ENCODE data around the gene ARL6IP4. TPM values are rescaled to one million over a fixed set of nuclear protein-coding genes. Genes with fewer than 3 reads are reported as not detected.

The ARL6IP4 gene
- polyA plus RNA-seq, 4 donors: 152 to 209 (median 170) TPM

DNA sequence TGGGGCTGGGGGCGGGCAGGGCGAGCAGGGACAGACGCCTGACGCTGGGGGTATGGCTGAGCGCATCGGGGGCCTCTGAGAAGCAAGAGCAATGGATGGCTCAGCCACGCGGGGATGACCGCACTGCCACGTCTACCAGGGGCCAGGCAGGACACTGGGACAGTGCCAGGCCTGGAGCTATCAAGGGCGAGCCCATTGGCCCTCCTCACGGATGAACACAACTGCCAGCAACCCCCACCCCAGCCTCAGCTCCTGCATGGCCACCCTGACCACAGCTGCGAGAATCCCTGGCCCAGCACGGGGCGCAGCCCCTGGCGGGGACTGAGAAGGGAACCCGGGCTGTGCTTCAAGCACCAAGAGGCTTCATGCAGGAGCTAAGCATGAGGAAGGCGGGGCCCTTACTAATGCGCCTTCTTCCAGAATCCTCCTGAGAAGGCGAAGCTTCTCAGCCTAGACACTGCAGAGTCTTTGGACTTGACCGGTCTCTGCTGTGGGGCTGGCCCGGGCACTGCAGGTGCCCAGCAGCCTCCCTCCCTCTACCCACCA is 9.5 kb downstream of the ARL6IP4 start:
- DNase-seq (ENCODE audit: low read depth in 4 of 4, low spot score in 3 of 4): no peak

DNA sequence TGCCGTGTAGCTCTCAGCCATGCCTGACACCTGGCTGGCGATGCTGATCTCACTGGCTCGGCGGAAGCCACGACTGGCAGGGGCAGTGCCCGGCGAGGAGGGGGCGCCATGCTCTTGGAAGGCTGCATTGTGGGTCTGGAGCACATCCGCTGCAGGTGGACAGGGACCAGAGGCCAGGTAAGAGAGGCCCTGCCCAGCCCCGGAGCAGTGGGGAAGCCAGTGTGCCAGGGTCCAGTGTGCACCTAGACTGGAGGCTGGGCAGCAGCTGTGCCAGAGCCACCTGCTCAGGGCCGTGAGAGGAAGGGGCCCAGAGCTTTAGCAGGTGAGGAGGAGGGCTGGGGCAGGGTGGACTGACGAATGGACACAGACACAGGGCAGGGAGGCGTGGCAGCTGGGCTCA is 10.1 kb downstream of the ARL6IP4 start:
- DNase-seq (ENCODE audit: low read depth in 4 of 4, low spot score in 3 of 4): no peak

DNA sequence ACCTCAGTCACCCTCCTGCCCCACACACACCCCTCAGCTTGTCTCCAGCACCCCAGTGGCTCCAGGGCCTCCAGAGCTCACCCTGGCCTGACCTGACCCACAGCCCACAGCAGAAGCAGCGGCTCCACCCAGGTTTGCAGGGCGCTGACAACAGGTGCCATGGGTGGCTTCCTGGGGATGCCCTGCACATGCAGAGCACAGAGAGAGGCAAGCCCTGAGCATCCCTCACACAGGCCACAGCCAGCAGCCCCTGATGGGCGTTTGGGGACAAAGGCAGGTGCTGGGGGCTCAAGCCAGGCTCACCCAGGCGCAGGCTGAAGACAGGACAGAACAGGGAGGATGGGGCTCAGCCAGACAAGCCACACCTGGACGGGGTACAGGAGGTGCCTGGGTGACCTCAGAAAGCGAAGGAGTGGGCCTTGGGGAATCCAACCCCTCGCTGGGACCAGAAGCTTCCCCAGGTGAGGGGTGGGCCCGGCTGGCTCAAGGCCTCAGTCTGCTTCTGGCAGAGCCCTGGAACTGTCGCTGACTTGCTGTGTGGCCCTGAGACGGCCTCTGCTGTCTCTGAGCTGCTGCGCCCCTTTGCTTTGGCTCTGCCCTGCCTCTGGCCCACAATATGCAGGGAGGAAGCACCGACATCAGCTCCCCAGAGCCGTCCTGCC is 10.6 kb downstream of the ARL6IP4 start:
- DNase-seq (ENCODE audit: low read depth in 4 of 4, low spot score in 3 of 4): no peak

DNA sequence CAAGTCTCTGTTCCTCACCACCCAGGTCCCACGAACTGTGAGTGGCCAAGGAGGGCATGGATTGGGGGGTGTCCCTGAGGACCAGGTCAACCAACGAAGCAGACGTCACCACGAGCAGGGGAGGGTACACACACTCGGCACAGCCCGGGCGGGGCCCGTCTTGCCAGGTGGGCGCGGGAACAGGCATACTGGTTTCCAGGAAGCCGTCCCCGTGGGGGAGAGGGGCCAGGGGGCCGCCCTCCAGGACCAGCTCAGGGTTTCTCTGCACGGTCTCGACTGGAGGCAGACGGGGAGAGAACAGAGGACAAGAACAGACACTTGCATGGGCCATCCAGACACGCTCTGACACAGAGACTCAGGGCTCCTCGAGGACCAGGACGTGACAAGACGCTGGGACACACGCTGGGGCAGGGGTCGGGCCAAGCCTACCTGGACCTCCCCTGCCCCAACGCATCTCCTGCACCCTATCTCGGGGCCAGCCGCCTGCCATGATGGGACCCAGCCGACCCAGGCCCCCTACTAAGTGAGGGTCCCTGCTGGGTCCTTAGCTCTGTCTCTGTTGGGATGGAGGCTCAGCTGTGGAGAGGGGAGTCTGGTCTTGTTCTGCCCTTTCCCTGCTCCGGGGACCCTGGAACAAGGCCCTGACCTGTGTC is 11.3 kb downstream of the ARL6IP4 start:
- no peak for DNase-seq (ENCODE audit: low read depth in 4 of 4, low spot score in 3 of 4)

DNA sequence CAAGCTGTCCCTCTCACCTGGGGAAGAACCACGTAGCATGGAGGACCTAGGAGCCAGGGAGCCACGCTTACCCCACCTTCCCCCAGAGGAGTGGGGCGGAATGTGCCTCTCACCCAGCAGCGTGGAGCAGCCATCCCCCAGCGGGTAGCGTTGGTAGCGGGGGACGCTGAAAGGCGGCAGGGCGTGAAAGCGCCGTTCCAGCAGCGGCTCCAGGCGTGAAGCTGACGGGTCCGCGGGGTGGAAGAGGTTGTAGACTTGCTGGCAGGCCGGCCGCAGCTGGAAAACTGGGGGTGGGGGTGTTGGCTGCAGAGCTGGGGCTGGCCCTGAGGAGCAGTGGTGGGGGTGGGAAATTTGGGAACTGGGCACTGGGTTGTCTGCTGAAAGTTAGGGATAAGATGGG is 11.9 kb downstream of the ARL6IP4 start:
- no peak for DNase-seq (ENCODE audit: low read depth in 4 of 4, low spot score in 3 of 4)

DNA sequence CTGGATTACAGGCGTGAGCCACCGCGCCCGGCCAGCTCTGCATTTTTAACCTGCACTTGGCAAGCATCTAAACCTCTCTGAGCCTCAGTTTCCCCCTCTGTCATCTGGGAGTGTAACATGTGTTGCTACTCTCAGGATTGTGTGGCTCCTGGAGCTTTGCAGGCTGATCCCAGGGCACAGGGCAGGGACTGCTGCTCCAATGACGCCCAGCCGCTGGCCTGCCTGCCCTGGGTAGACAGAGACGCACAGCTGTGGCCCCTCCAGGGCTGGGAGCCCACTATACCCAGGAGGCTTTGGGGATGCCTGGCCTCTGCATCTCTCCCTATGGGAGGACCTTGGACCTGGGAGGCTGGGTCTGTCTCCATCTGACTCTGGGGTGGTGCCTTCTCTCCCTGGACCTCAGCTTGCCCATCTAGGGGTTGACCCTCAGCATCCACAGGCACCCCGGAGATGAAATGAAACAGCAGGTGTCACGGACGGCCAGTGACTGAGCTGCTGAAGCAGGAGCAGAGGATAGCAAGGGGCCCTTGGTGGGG is 13.7 kb downstream of the ARL6IP4 start:
- no peak for DNase-seq (ENCODE audit: low read depth in 4 of 4, low spot score in 3 of 4)

DNA sequence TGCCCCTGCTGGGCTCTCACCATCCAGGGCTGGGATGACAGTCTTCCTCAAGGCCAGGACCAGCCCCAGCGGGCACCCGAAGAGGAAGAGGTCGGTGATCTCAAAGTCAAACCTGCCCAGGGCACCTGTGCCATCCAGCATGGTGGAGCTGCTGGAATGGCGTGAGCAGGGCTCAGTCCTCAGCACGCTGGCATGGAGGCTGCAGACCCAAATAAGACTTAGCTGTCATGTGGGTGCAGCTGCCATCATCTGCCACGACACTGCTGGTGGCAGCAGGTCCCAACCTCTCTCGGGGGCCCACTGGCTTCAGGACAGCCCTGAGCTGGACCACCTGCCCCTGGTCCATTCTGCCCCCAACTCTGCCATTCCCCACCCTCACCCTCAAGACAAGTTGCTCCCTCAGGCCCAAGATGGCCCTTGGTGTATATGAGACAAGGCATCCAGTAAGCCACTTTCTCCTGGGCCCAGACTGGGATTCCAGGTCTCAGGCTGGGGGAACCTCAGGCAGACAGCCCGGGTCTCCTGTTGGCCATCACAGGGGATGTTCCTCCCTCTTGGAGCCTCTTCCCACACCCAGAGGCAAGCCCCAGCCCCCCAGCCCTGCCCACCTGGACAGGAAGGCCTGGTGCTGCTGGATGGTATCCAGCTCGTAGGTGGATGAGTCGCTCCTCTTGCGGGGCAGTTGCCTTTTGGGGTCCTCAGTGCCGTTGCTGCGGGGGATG is 14.5 kb downstream of the ARL6IP4 start:
- no peak for DNase-seq (ENCODE audit: low read depth in 4 of 4, low spot score in 3 of 4)

DNA sequence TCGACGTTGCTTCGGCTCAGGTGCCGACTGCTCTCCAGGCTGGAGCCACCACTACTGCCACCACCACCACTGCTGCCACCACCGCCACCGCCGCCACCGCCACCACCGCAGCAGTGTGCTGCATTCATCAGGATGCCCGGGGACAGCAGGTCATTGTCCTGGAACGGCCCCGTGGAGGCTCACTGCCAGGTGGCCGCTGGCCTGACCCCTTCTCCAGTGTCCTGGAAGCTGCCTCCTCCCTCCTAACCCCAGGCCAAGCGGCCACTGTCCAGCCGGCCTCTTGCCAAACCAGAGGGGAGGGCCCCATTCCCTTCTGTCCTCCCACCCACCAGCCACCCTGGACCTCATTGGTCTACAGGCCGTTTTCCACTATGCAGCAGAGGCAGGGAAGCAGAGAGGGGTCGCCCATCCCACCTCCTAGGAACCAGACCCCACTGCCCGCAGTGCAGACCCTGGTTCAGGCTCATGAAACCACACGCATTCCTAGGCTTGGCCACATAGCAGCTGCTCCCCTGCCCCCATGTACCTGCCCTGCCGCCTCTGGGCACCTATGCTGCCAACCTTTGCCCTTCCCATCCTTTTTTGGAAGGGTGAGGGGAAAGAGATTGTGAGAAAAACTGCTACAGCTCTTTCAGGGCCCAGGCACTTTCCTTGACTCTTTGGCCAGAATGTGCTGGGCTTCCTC is 15.2 kb downstream of the ARL6IP4 start:
- DNase-seq (ENCODE audit: low read depth in 4 of 4, low spot score in 3 of 4): no peak

DNA sequence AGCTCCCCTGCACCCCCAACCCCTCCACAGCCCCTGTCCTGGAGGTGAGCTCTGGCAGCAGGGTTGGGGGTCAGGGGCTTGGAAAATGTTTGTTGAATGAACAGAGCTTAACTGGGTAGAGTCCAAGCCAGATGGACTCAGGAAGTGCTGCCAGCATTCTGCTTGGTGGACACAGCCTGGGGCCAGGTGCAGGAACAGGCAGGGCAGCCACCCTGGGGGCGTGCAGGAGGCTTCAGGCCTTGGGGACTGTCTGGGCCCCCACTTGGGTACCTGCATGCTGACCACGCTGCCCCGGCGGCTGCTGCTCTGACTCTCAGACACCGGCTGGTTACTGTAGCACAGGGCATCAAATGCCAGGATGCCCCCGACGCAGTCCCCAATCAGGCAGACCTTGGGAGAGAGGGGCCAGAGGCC is 15.7 kb downstream of the ARL6IP4 start:
- DNase-seq (ENCODE audit: low read depth in 4 of 4, low spot score in 3 of 4): no peak

DNA sequence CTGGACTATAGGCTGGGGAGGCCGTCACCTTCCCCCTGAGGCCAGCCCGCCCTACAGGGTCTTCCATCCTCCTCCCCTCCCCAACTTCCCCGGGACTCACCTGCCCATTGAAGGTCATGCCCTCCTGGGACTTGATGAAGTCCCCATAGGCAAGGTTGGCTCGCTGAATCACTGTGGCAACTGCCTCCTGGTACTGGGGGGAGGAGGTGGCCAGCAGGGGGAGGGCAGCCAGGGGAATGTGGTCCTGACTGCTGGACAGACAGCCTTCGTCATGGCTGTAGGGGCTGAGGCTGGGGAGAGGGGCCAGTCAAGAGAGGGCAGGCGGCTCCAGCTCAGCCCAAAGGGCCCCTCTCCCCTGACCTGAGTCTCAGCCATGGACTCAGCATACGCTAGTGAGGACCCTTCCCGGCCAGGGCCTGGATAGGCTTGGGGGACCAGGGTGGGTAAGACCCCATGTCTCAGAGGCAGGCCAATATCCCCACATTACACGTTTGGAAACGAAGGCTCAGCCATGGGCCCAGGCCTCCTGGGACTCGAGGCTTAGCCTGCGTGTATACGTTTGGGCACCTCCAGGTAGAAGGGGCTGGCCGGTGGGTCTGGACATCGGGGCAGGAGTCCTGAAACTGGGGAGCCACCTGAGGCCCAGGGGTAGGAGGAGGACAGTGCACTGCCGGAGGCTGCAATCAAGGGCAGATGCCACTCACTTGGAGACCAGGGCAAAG is 16.3 kb downstream of the ARL6IP4 start:
- DNase-seq (ENCODE audit: low read depth in 4 of 4, low spot score in 3 of 4): no peak

DNA sequence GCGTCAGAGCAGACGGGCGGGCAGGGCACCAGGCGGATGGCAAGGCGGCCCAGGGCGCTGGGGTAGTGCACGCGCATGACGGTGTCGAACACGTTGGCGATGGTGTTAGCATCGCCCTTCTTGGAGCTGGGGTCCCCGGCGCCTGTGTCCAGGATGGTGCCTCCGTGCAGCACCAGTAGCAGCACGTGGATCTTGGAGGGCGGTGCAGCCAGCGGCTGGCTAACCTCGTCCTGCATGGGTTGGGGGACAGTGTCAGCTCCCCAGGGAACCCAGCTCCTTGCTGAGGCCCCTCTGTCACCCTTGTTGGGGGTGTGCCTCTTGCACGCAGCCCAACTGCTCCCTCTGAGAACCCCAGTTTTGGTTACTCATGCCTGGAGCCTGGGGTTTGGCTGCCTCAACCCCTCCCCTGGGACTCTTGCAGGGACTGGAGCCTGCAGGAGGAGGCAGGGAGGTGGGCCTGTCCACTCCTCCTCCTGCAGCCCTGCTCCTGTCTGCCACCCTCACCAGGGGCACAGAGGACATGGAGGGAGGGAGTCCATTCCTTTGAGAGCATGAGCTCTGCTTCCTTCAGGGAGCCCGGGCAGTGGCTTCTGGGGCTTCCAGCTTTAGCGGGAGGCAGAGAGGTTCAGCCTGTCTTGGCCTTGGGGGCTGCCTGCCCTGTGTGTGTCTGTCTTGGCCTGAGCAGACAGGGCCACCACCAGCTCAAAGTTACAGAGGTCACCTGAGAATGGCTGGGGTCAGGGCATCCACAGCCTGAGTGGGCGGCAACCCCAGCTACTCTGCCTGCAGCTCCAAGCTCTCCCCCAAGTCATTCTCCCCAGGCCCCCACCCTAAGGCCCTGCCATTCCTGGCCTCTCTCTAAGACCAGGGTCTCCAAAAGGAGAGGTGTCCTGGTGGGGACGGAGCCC is 17.1 kb downstream of the ARL6IP4 start:
- DNase-seq (ENCODE audit: low read depth in 4 of 4, low spot score in 3 of 4): no peak

DNA sequence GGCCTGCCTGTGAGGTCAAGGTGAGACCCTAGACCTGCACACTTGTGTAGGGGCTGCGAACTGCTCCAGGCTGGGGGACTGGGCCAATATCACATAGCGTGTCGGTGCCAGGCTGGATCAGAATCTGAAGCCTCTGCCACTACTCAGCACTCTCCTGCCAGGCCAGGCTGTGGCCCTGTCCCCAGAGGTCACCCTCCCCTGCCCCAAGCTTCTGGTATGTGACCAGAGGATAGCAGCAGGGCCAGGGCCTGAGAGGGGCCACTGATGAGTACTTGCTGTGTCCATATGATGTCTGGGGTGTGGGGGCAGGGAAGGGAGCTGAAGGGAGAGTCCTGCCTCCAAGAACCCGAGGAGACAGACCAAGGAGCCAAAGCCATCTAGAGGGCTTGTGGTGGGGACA is 17.8 kb downstream of the ARL6IP4 start:
- no peak for DNase-seq (ENCODE audit: low read depth in 4 of 4, low spot score in 3 of 4)

DNA sequence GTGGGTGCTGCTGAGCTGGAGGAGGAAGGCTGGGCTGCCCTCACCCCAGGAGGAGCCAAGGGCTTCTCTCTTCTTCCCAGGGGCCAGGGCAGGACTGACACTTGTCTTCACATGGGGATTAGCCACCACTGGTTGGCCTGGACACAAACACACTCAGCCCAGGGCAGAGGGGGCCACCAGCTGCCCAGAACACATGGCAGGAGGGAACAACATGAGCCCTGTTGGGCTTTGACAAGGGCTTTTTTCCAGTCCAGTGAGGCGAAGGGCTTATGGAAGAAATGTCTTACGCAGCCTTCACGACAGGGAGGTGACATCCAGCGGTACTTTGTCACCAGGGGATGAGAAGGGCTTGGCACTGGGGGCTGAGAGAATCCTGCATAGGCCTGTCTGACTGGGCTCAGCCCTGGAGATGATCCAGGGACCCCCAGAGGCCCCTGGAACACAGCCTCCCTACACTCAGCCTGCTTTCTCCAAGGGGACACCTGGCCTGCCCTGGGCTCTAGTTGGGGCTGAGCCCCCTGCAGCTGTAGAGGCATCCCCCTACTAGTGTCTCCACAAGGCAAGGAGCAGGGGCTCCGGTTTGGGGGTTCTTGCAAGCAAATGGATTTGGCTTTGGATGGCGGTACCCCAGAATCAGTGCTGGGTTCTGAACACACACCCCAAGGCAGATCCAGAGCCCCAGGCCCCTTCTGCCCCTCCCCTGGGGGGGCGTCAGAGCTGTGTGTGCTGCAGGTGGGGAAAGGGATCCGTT is 18.9 kb downstream of the ARL6IP4 start:
- DNase-seq (ENCODE audit: low read depth in 4 of 4, low spot score in 3 of 4): no peak

DNA sequence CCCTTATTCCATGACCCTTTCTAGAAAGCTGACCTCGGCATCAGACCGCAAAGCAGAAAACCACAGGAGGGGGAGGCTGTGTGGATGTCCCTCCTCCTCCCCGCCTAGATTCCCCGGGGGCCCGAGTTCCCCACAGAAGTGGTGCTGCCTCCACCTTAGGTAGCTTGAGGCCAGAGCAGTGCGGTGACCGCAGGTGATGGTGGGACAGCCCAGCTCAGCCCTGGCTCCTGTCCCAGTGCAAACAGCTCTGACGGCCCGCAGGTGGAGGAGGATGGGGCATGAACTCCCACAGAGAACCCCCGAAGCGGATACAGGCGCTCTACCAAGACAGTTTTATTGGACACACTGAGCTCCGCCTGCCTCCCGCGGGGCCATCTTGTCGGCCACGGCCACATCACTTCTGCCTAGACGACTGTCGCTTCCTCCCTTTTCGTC is 19.5 kb downstream of the ARL6IP4 start:
- DNase-seq (ENCODE audit: low read depth in 4 of 4, low spot score in 3 of 4): no peak

DNA sequence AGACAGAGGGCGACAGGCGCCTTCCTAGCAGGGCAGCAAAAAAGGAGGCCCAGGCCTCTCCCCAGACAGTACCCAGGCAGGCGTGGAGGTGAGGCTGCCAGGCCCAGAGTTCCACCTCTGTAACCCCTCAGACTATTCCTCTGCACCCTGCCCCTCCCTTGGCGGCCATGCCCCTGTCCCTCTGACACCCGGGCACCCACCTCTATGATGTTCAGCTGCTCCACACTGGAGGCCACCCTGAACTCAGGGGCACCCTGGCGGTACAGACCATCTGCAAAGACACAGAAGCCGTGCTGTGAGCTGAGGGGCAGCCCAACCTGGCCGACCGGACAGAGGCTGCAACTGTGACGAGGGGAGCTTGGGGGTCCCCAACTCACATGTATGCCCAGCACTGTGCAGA is 20.1 kb downstream of the ARL6IP4 start:
- DNase-seq (ENCODE audit: low read depth in 4 of 4, low spot score in 3 of 4): no peak

DNA sequence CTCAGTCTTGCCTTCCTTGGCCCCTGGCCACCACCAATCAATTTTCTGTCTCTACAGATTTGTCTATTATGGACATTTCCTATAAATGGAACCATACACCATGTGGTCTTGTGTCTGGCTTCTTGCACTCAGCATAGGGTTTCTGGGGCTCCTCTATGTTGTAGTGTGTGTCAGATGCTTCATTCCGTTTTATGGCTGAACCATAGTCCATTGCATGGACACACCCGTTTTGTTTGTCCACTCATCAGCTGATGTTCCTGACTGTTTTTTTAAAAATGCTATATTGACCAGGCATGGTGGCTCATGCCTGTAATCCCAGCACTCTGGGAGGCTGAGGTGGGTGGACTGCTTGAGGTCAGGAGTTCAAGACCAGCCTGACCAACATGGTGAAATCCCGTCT is 21.0 kb downstream of the ARL6IP4 start:
- DNase-seq (ENCODE audit: low read depth in 4 of 4, low spot score in 3 of 4): no peak

DNA sequence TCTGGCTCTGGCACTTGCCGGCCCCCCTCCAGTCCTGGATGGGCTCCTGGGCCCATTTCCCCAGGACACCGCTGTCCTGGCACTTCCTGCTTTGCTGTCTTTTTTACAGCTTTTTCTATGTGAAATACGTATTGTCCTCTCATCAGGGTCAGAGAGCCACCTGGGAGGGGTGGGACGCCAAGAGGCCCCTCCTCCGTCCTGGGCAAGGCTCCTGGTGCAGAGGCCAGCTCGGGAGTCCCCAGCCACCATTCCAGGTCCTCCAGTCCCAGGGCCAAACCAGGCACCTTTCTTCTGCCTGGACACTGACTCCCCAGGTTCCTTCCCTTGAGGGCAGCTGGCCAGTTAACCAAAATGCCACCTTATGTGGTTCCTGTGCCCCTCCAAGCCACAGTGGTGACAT is 22.8 kb downstream of the ARL6IP4 start:
- DNase-seq (ENCODE audit: low read depth in 4 of 4, low spot score in 3 of 4): no peak

DNA sequence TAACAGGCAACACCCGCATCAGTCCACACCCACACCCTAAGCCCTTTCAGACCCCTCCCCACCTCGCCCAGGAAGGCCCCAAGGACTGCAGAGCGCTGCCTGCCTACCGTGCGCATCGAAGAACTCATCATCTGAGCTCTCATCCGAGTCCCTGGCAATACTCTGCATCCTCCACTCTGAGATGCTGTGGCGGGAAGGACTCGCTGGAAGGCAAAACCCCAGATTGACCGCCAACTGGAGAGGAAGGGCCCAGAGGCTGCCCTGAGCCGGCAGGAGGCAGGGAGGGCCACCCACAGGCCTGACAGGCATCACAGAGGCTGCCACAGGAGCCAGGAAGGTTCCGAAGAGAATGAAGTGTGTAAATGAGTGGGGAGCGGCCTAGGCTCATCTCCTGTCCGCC is 23.8 kb downstream of the ARL6IP4 start:
- no peak for DNase-seq (ENCODE audit: low read depth in 4 of 4, low spot score in 3 of 4)

All from right renal pelvis (tissue), 4 donors.